Measurements from ENCODE around the gene ATRIP.

- no peak for TF ChIP-seq CTCF (conservative IDR thresholded peaks at IDR 0.05; ENCODE audit: low read depth, low read length)
- no peak for TF ChIP-seq EZH2 (IDR thresholded peaks at IDR 0.05; ENCODE audit: low read length, unreplicated experiment)
- no peak for TF ChIP-seq EZH2phosphoT487 (IDR thresholded peaks at IDR 0.05; ENCODE audit: borderline replicate concordance, low read length)
These were observed 31.9 kb upstream of the ATRIP start for GRCh38 chr3:48414376-48415250.

Data from PC-3 (cell line).